OCI-LY7 (cell line): ENCODE results near the gene COL23A1. TPM values are rescaled to one million over a fixed set of nuclear protein-coding genes. Genes with fewer than 3 reads are reported as not detected.

Experiments used
- BruUV-seq: library from RNA; stranded (reverse); fragments of 400-500 nt; replicated peaks from 2 replicates; lab custom pipeline; 2021; lab: Mats Ljungman, UMichigan
- CTCF ChIA-PET: fragments of 300-600 bp; sonication (Branson Sonifier 250); formaldehyde crosslinking; loops from one replicate; lab custom pipeline; 2022; ENCODE audit warnings: antibody characterized with exemption; ENCODE audit not compliant: unreplicated experiment; lab: Charles Lee
- POLR2A ChIA-PET: fragments of 300-600 bp; sonication (Branson Sonifier 250); formaldehyde crosslinking; loops from one replicate; lab custom pipeline; 2022; ENCODE audit warnings: antibody characterized with exemption; lab: Charles Lee
- DNase-seq: peaks from one replicate; pipeline ENCODE4 v3.0.0-alpha.2; 2015; ENCODE audit warnings: low spot score
- H2AFZ ChIP-seq: fragments of 200-600 bp; sonication (generic), shearing (Covaris generic); 2 replicates; pipeline ENCODE4 v1.6.1; 2014; ENCODE audit warnings: mild to moderate bottlenecking, antibody characterized with exemption, low read length, moderate library complexity
- H3K27ac ChIP-seq: fragments of 200-600 bp; sonication (generic); 2 replicates; pipeline ENCODE4 v1.5.1; 2014; ENCODE audit warnings: mixed run types, low read depth, mild to moderate bottlenecking, moderate library complexity, low read length, inconsistent platforms; ENCODE audit not compliant: poor library complexity, severe bottlenecking
- H3K36me3 ChIP-seq: fragments of 200-600 bp; sonication (generic); 2 replicates; pipeline ENCODE4 v1.6.1; 2014; ENCODE audit warnings: mild to moderate bottlenecking, antibody characterized with exemption, low read length, moderate library complexity, mixed read lengths; ENCODE audit not compliant: insufficient read depth
- H3K4me1 ChIP-seq: fragments of 200-600 bp; sonication (generic); 2 replicates; pipeline ENCODE4 v1.5.1; 2014; ENCODE audit warnings: mild to moderate bottlenecking, low read length; ENCODE audit not compliant: insufficient read depth, poor library complexity, severe bottlenecking
- H3K4me2 ChIP-seq: fragments of 200-600 bp; sonication (generic); 2 replicates; pipeline ENCODE4 v1.6.1; 2014; ENCODE audit warnings: mild to moderate bottlenecking, low read length
- H3K4me3 ChIP-seq: fragments of 200-600 bp; sonication (generic); 2 replicates; pipeline ENCODE4 v1.5.1; 2014; ENCODE audit warnings: mild to moderate bottlenecking, low read depth, low read length; ENCODE audit not compliant: poor library complexity, severe bottlenecking
- H3K79me2 ChIP-seq: fragments of 200-600 bp; sonication (generic); 2 replicates; pipeline ENCODE4 v1.6.1; 2016; ENCODE audit warnings: low read depth, mild to moderate bottlenecking, low read length, moderate library complexity, mixed read lengths; ENCODE audit not compliant: insufficient read depth
- H3K9me2 ChIP-seq: fragments of 200-600 bp; sonication (generic); 2 replicates; pipeline ENCODE4 v1.6.1; 2016; ENCODE audit warnings: mild to moderate bottlenecking, low read length, mixed read lengths; ENCODE audit not compliant: insufficient read depth
- H3K9me3 ChIP-seq: fragments of 200-600 bp; sonication (generic); 2 replicates; pipeline ENCODE4 v1.6.1; 2014; ENCODE audit warnings: mild to moderate bottlenecking, mixed run types, low read length, mixed read lengths
- H4K20me1 ChIP-seq: fragments of 200-600 bp; sonication (generic); 2 replicates; pipeline ENCODE4 v1.6.1; 2014; ENCODE audit warnings: mild to moderate bottlenecking, antibody characterized with exemption, low read length, moderate library complexity, mixed read lengths; ENCODE audit not compliant: insufficient read depth
- EZH2phosphoT487 ChIP-seq: fragments of 200-600 bp; sonication (generic); IDR thresholded peaks from 2 replicates; pipeline ENCODE4 v1.6.1; 2018; ENCODE audit warnings: low read depth, borderline replicate concordance, mild to moderate bottlenecking, mixed run types, antibody characterized with exemption, low read length, moderate library complexity, mixed read lengths
- intact Hi-C: fragments of 100-400 bp; cut with micrococcal nuclease; formaldehyde crosslinking; loops from one replicate; pipeline ENCODE4 v1.10.0; 2022; ENCODE audit not compliant: unreplicated experiment
- total RNA-seq, 2 experiments: library from RNA; depleted of rRNA in 1 of 2; stranded (reverse); fragments of >200 nt in 1 of 2; shearing (Covaris generic) in 1 of 2; gene quantifications; 2 replicates each; pipeline ENCODE4 v1.2.3, GENCODE V29; 2014 to 2022
- TF ChIP-seq, protein P1 (sequence below): fragments of 200-600 bp; sonication (generic); conservative IDR thresholded peaks from 2 replicates; pipeline ENCODE4 v1.5.1; 2014; ENCODE audit warnings: mild to moderate bottlenecking, antibody characterized with exemption, low read length, moderate library complexity, mixed read lengths

Gene COL23A1
- total RNA-seq, 2 experiments from 2014 or later, result 0.53 TPM; not detected in 1

GRCh38 chr5:178423901-178424809 is 166.0 kb downstream of the COL23A1 start:
- Histone ChIP-seq H2AFZ (no peak overlapping the region), H3K4me1 (no peaks in the 10 kb centered on the region), H3K9me2 (no peaks in the 10 kb centered on the region), H3K79me2 (no peaks in the 10 kb centered on the region), H3K27ac (no peak overlapping the region), H3K4me3 (no peak overlapping the region), H3K9me3 (no peaks in the 10 kb centered on the region), H3K4me2 (no peak overlapping the region), H4K20me1 (no peaks in the 10 kb centered on the region), H3K36me3 (no peaks in the 10 kb centered on the region)
- TF ChIP-seq EZH2phosphoT487, result no peak
- TF ChIP-seq, protein P1, sequence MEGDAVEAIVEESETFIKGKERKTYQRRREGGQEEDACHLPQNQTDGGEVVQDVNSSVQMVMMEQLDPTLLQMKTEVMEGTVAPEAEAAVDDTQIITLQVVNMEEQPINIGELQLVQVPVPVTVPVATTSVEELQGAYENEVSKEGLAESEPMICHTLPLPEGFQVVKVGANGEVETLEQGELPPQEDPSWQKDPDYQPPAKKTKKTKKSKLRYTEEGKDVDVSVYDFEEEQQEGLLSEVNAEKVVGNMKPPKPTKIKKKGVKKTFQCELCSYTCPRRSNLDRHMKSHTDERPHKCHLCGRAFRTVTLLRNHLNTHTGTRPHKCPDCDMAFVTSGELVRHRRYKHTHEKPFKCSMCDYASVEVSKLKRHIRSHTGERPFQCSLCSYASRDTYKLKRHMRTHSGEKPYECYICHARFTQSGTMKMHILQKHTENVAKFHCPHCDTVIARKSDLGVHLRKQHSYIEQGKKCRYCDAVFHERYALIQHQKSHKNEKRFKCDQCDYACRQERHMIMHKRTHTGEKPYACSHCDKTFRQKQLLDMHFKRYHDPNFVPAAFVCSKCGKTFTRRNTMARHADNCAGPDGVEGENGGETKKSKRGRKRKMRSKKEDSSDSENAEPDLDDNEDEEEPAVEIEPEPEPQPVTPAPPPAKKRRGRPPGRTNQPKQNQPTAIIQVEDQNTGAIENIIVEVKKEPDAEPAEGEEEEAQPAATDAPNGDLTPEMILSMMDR, result no peak
- BruUV-seq, result no TSS peak
- ChIA-PET CTCF (no interaction called here), POLR2A (no interaction called here)
- intact Hi-C loops, result no loop called here
- DNase-seq, result no peak

DNA sequence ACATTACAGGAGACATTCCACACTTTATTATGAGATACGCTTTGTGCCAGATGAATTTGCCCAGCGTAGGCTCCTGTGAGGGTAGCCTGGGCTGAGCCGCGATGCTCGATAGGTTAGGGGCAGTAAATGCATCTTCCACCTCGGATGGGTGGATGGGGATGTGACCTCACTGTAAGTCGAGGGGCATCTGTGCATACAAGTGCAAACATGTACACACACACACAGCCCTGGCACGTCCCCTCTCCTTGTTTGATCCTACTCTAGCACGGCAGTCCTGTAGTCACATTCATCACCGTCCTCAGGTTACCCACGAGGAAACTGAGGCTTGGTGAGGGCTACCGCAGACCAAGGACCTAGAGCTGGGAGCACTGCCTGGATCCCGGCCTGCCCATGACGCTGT is 166.8 kb downstream of the COL23A1 start:
- H3K9me3 ChIP-seq, result no peaks in the 10 kb centered on the region
- ChIA-PET POLR2A (interaction anchor here (0.6 kb wide), 1 partner anchor 31 kb away, joined by 4 read pairs; no protein-coding TSS in a partner anchor), CTCF (no interaction called here)
- H3K36me3 ChIP-seq, result no peaks in the 10 kb centered on the region
- no peak overlapping the region for H3K4me2 ChIP-seq
- no peaks in the 10 kb centered on the region for H3K4me1 ChIP-seq
- H3K4me3 ChIP-seq, result no peak overlapping the region
- TF ChIP-seq, protein P1, result no peak
- TF ChIP-seq EZH2phosphoT487, result no peak
- no TSS peak for BruUV-seq
- no peaks in the 10 kb centered on the region for H3K79me2 ChIP-seq
- H2AFZ ChIP-seq, result no peak overlapping the region
- DNase-seq, result no peak
- H3K9me2 ChIP-seq, result no peaks in the 10 kb centered on the region
- H4K20me1 ChIP-seq, result no peaks in the 10 kb centered on the region
- intact Hi-C loops, result no loop called here
- no peak overlapping the region for H3K27ac ChIP-seq

GRCh38 chr5:178422400-178422775 is 167.8 kb downstream of the COL23A1 start:
- H3K4me1 ChIP-seq, result no peaks in the 10 kb centered on the region
- POLR2A ChIA-PET, result no interaction called here
- no peaks in the 10 kb centered on the region for H3K9me3 ChIP-seq
- H3K27ac ChIP-seq, result no peak overlapping the region
- CTCF ChIA-PET, result no interaction called here
- no peaks in the 10 kb centered on the region for H3K9me2 ChIP-seq
- H3K4me3 ChIP-seq, result no peak overlapping the region
- TF ChIP-seq EZH2phosphoT487, result no peak
- TF ChIP-seq, protein P1, result no peak
- no peaks in the 10 kb centered on the region for H4K20me1 ChIP-seq
- no peaks in the 10 kb centered on the region for H3K36me3 ChIP-seq
- H3K4me2 ChIP-seq, result no peak overlapping the region
- DNase-seq, result no peak
- intact Hi-C loops, result no loop called here
- no peaks in the 10 kb centered on the region for H3K79me2 ChIP-seq
- BruUV-seq, result no TSS peak
- H2AFZ ChIP-seq, result no peak overlapping the region
